ENCODE measurements around the gene DNASE1L1. TPM values are rescaled to one million over a fixed set of nuclear protein-coding genes. Genes with fewer than 3 reads are reported as not detected.

DNASE1L1 gene
- total RNA-seq, 1 donor from 2014 or later, result 56.3 TPM

- peaks cover 40% of the 10 kb centered on the region for H3K36me3 ChIP-seq
These were observed 40.2 kb downstream of the DNASE1L1 start for GRCh38 chrX:154368630-154369448.

GRCh38 chrX:154367474-154368308 is 41.4 kb downstream of the DNASE1L1 start:
- Histone ChIP-seq H3K36me3 (peaks cover 52% of the 10 kb centered on the region), H3K9me3 (replicated peaks) (no peaks in the 10 kb centered on the region), H3K27me3 (ENCODE audit: low read depth) (no peaks in the 10 kb centered on the region), H3K27ac (replicated peaks) (peak overlapping the region; percentile 95), H3K4me3 (peak overlapping the region; percentile 87), H3K4me1 (peaks cover 64% of the 10 kb centered on the region)
- no peak for TF ChIP-seq CTCF (IDR thresholded peaks at IDR 0.05; ENCODE audit: borderline replicate concordance)
- no peak for DNase-seq
- intact Hi-C loops (cut with micrococcal nuclease), result no loop called here

More at GRCh38 chrX:154368630-154369448, 40.2 kb downstream of the DNASE1L1 start:
- Histone ChIP-seq H3K4me1 (peaks cover 76% of the 10 kb centered on the region), H3K27ac (replicated peaks) (peak overlapping the region; percentile 95), H3K4me3 (peak overlapping the region; percentile 87), H3K9me3 (replicated peaks) (no peaks in the 10 kb centered on the region), H3K27me3 (ENCODE audit: low read depth) (no peaks in the 10 kb centered on the region)
- TF ChIP-seq CTCF (IDR thresholded peaks at IDR 0.05; ENCODE audit: borderline replicate concordance), result no peak
- DNase-seq, result peak; percentile 68
- intact Hi-C loops (cut with micrococcal nuclease), result no loop called here

- H3K9me3 ChIP-seq (replicated peaks), result no peaks in the 10 kb centered on the region
- H3K27ac ChIP-seq (replicated peaks), result peak overlapping the region; percentile 95
- TF ChIP-seq CTCF (IDR thresholded peaks at IDR 0.05; ENCODE audit: borderline replicate concordance), result no peak
- peaks cover 62% of the 10 kb centered on the region for H3K36me3 ChIP-seq
- DNase-seq, result peak; percentile 56
- intact Hi-C loops (cut with micrococcal nuclease), result no loop called here
- peaks cover 54% of the 10 kb centered on the region for H3K4me1 ChIP-seq
- H3K27me3 ChIP-seq (ENCODE audit: low read depth), result no peaks in the 10 kb centered on the region
- peak overlapping the region; percentile 87 for H3K4me3 ChIP-seq
These were observed 42.4 kb downstream of the DNASE1L1 start for GRCh38 chrX:154366666-154367055.

GRCh38 chrX:154365997-154366665 is 42.9 kb downstream of the DNASE1L1 start:
- Histone ChIP-seq H3K27ac (replicated peaks) (peak overlapping the region; percentile 95), H3K4me1 (peaks cover 51% of the 10 kb centered on the region), H3K27me3 (ENCODE audit: low read depth) (no peaks in the 10 kb centered on the region), H3K9me3 (replicated peaks) (no peaks in the 10 kb centered on the region), H3K4me3 (peak overlapping the region; percentile 87), H3K36me3 (peaks cover 67% of the 10 kb centered on the region)
- intact Hi-C loops (cut with micrococcal nuclease), result no loop called here
- no peak for TF ChIP-seq CTCF (IDR thresholded peaks at IDR 0.05; ENCODE audit: borderline replicate concordance)
- no peak for DNase-seq

GRCh38 chrX:154365052-154365600 is 43.9 kb downstream of the DNASE1L1 start:
- no peak for TF ChIP-seq CTCF (IDR thresholded peaks at IDR 0.05; ENCODE audit: borderline replicate concordance)
- Histone ChIP-seq H3K27me3 (ENCODE audit: low read depth) (no peaks in the 10 kb centered on the region), H3K27ac (replicated peaks) (peak overlapping the region; percentile 95), H3K4me1 (peaks cover 46% of the 10 kb centered on the region), H3K9me3 (replicated peaks) (no peaks in the 10 kb centered on the region), H3K36me3 (peaks cover 74% of the 10 kb centered on the region), H3K4me3 (no peak overlapping the region)
- intact Hi-C loops (cut with micrococcal nuclease), result no loop called here
- DNase-seq, result no peak
